Measurements from ENCODE around the gene RPTN. TPM values are rescaled to one million over a fixed set of nuclear protein-coding genes. Genes with fewer than 3 reads are reported as not detected.
A peak's percentile ranks its signal among the peaks of the same experiment; 100 is the strongest.

Gene RPTN
- not detected for polyA plus RNA-seq (ENCODE audit: insufficient read length in 3 of 3)
- long read RNA-seq, donor 1 = 0 reads
- long read RNA-seq, donor 2 = 0 reads
- long read RNA-seq, donor 3 = 0 reads
- long read RNA-seq, donor 4 = 0 reads
- long read RNA-seq, donor 5 = 0 reads
- long read RNA-seq, donor 6 = 0 reads
- long read RNA-seq, donor 7 = 0 reads
- long read RNA-seq, donor 8 = 0 reads
- long read RNA-seq, donor 9 = 0 reads
- long read RNA-seq, donor 10 = 0 reads
- long read RNA-seq, donor 11 = 0 reads
- long read RNA-seq, donor 12 = 0 reads
- long read RNA-seq, donor 13 = 0 reads
- long read RNA-seq, donor 14 = 0 reads
- long read RNA-seq, donor 15 = 0 reads
- long read RNA-seq, donor 16 = 0 reads

GRCh38 chr1:152159144-152159543 lies at the start of gene RPTN:
RPTN (minus strand) TSS chr1:152159228; CDS start chr1:152157889, 1,339 bp downstream.
- no peak for DNase-seq (ENCODE audit: extremely low read depth in 1 of 11, low read depth in 9 of 11, low spot score in 4 of 11)

- no peak for DNase-seq (ENCODE audit: extremely low read depth in 1 of 11, low read depth in 9 of 11, low spot score in 4 of 11)
Observed at GRCh38 chr1:152198982-152199381, 40.0 kb upstream of the RPTN start.

GRCh38 chr1:152197361-152197941 lies 38.4 kb upstream of the RPTN start:
- no peak for DNase-seq (ENCODE audit: extremely low read depth in 1 of 11, low read depth in 9 of 11, low spot score in 4 of 11)

- DNase-seq (ENCODE audit: extremely low read depth in 1 of 11, low read depth in 9 of 11, low spot score in 4 of 11) = no peak
Observed at GRCh38 chr1:152191711-152192110, 32.7 kb upstream of the RPTN start.

- no peak for DNase-seq (ENCODE audit: extremely low read depth in 1 of 11, low read depth in 9 of 11, low spot score in 4 of 11)
Observed at GRCh38 chr1:152191260-152191659, 32.2 kb upstream of the RPTN start.

- no peak for DNase-seq (ENCODE audit: extremely low read depth in 1 of 11, low read depth in 9 of 11, low spot score in 4 of 11)
Observed at GRCh38 chr1:152190589-152190988, 31.6 kb upstream of the RPTN start.

GRCh38 chr1:152189657-152190442 lies 30.8 kb upstream of the RPTN start:
- DNase-seq (ENCODE audit: extremely low read depth in 1 of 11, low read depth in 9 of 11, low spot score in 4 of 11) = peak in 9 of 11 donors; percentile 39 to 60 (median 49)

GRCh38 chr1:152188673-152189591 lies 29.9 kb upstream of the RPTN start:
- peak in 8 of 11 donors; percentile 21 to 56 (median 42) for DNase-seq (ENCODE audit: extremely low read depth in 1 of 11, low read depth in 9 of 11, low spot score in 4 of 11)

- no peak for DNase-seq (ENCODE audit: extremely low read depth in 1 of 11, low read depth in 9 of 11, low spot score in 4 of 11)
Observed at GRCh38 chr1:152186556-152187285, 27.7 kb upstream of the RPTN start.

- DNase-seq (ENCODE audit: extremely low read depth in 1 of 11, low read depth in 9 of 11, low spot score in 4 of 11) = peak in 2 of 11 donors; percentile 22 to 28
Observed at GRCh38 chr1:152185544-152186391, 26.7 kb upstream of the RPTN start.

- DNase-seq (ENCODE audit: extremely low read depth in 1 of 11, low read depth in 9 of 11, low spot score in 4 of 11) = no peak
Observed at GRCh38 chr1:152182944-152183361, 23.9 kb upstream of the RPTN start.

GRCh38 chr1:152182431-152182830 lies 23.4 kb upstream of the RPTN start:
- no peak for DNase-seq (ENCODE audit: extremely low read depth in 1 of 11, low read depth in 9 of 11, low spot score in 4 of 11)

- no peak for DNase-seq (ENCODE audit: extremely low read depth in 1 of 11, low read depth in 9 of 11, low spot score in 4 of 11)
Observed at GRCh38 chr1:152179566-152179965, 20.5 kb upstream of the RPTN start.

- no peak for DNase-seq (ENCODE audit: extremely low read depth in 1 of 11, low read depth in 9 of 11, low spot score in 4 of 11)
Observed at GRCh38 chr1:152170287-152170905, 11.4 kb upstream of the RPTN start.

- no peak for DNase-seq (ENCODE audit: extremely low read depth in 1 of 11, low read depth in 9 of 11, low spot score in 4 of 11)
Observed at GRCh38 chr1:152169366-152170025, 10.5 kb upstream of the RPTN start.

- no peak for DNase-seq (ENCODE audit: extremely low read depth in 1 of 11, low read depth in 9 of 11, low spot score in 4 of 11)
Observed at GRCh38 chr1:152168535-152168868, 9.5 kb upstream of the RPTN start.
